GM18870 (cell line): ENCODE results near the gene IDH3B.
"Not testable (repeated sequence)": the region's sequence is repeated elsewhere in the genome, so short reads cannot be mapped to it uniquely, and the experiment has no call there.

Experiments
- ATAC-seq: cut with Tn5 transposase; IDR thresholded peaks from one replicate; pipeline ENCODE4 v1.9.1; 2021; ENCODE audit warnings: moderate library complexity; ENCODE audit not compliant: unreplicated experiment

Gene IDH3B

DNA sequence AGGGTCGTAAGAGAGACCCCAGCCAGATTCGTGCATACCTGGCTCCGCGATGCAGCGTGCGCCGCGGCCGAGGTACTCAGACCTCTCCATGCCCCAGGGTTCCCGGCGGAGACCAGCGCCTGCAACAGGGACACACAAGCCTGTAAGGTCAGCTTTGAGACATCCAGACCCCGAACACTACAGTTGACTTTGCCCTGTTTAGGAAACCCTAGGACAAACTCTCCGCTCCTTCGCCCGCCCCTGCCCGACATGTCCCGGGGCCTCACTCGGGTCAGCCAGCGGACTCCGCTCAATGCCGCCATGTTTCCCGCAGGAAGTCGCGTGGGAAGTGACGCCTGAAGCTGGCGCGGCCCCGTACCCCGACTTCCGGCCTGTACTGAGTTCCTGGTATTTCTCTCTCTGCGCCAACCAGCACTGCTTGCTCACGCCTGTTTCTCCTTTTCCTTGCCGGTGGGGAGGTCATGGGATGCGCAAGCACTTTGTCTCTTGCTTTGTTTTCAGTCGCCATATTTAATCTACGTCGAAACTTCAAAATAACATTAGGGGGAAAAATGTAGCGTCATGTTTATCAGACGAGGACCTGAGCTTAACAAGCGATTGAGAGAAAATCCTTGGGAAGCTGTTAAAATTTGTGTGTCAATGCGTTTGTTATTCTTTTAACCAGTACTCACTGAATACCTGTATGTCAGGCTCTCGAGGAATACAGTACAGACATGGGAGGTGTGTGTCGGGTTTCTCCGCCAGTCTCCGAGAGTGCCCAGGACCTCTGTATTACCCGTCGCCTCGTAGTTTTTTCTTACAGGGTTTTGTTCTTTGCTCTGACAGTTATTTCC lies at the start of gene IDH3B:
Gene IDH3B (minus strand): TSS at position 330 of the 833 bp plus-strand sequence. CDS start 28 bp downstream, at position 302.
- ATAC-seq, result peak; percentile 65

DNA sequence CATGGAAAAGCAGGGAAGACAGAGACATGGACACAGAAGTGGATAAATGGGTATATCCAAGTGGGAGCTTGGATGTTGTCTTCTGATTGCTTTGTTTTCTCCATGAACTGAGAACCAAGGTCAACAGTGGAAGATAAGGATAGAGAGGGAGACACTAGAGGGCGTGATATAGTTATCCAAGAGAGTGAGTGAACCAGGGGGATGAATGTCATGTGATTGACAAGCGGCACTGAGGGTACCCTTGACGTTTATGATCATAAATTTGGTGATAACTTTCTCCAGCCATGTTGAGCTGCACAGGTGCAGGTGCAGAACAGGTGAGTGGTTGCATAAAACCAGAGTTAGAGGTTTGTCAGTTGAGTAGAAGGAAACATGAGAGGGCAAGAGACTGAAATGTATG lies 49.3 kb upstream of the IDH3B start:
- no peak for ATAC-seq

DNA sequence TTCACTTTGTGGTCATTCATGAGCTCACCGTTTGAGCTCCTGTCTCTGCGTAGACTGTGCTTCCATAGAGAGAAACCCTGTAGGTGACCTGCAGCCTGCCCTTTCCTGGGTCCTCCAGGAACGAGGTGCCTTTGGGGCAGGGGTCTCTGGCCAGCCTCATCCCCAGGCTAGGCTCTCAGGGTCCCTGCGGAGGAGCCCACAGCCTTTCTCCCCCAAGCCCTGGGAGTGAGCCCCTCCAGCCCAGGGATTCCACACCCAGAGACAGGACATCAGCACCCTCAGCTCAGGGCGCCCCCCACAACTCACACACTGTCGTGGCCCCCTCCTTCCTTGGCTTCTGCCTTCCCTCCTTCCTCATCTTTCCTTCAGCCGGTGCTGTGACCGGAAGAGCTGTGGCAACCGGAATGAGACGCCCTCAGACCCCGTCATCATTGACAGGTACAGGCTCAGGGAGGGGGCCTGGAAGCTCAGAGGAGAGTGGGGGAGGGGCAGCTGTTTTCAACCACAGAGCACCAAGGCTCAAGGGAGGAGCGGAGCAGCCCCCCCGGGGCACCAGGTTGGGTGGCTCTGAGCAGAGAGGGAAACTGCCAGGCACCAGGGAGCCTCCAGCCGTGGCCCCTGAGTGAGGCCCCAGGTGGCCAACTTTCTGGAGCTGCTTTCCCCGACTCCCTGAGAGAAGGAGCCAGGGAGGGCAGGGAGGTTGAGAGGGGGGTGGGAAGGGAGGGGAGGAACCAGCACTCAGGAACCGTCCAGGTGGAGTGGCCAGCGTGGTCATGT lies 45.4 kb upstream of the IDH3B start:
- ATAC-seq, result no peak

DNA sequence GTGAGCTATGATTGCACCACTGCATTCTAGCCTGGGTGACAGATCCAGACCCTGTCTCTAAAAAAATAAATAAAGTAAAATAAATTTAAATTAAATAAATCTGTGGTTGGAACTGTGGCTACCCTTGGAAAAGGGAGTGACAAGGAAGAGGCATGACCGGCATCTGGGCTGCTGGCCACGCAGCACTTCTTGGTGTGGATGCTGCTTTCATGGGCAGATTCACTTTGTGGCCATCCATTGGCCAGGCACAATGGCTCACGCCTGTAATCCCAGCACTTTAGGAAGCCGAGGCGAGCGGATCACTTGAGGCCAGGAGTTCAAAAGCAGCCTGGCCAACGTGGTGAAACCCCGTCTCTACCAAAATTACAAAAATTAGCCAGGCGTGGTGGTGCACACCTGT lies 44.6 kb upstream of the IDH3B start:
- ATAC-seq, result no peak

DNA sequence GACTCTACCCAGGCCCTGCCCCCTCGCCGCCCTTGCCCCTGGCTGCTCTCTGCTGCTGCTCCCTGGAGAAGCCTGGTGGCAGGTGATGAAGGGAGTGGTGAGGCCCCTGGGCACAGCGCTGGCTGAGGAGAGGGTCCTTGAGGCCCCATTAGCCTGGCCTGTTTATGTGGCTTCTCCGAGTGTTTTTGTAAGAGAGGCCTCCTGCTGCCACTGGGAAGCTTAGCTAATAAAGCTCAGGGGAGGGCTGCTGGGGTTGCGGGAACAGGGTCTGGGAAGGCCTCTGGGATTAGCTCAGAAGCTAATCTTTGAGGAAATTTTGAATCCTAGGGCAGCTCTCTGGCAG lies 44.0 kb upstream of the IDH3B start:
- no peak for ATAC-seq

DNA sequence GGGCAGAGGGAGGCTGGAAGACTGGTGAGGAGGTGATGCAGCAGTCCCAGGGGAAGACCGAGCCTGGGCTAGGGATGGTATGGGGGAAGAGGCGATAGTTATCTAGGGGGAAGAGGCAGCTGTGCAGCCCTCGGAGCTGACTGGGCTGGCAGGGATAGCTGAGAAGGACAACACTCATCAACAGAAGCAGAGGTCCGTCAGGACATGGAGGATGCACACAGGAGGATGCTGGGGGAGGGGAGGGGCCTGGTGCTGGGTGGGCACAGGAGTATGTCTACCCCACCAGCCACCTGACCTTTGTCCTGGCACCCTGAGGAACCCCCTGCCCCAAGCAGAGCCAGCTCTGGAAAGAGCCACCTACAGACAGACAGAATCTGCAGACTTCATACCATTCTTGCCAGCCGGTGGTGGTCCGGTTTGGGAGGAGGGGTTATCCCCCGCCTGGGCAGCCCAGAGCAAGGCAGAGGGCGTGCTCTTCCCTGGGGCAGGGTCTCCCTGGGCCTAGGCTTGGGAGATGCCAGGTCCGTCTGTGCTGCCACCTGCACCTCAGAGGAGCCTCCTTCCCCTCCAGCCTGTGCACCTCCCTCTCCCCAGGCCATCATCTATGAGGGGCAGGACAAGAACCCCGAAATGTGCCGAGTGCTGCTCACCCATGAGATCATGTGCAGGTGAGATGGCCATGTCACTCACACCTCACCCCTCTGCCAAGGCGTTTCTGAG lies 43.5 kb upstream of the IDH3B start:
- no peak for ATAC-seq

DNA sequence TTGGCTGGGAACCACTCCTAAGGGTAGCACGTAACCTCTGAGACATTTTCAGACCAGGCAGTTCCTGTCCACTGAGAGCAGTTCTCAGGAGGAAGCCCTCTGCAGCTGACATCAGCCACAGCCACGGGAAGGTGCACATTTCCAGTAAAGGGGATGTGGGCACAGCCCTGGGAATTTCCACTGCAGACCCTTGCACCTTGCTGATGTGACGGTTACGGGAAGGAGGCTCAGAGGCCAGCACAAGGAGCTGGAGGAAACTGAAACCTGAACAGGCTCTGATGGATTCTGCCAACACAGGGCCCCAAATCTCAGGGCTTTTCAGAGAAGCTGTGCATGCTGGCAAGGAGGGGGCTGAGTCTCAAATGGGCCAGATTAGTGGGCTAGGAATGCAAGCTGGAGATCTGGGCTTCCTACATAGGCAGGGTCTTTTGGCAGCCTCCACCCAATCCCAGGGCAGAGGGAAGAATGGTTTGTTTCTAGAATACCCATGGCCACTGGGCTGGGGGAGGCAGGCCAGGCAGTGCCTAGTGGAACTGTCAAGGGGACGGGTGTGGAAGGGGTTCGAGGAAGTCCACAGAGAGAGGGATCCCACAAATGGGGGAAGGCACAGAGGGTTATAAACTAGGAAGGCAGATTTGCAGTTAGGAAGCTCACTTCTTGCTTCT lies 42.8 kb upstream of the IDH3B start:
- ATAC-seq, result no peak

DNA sequence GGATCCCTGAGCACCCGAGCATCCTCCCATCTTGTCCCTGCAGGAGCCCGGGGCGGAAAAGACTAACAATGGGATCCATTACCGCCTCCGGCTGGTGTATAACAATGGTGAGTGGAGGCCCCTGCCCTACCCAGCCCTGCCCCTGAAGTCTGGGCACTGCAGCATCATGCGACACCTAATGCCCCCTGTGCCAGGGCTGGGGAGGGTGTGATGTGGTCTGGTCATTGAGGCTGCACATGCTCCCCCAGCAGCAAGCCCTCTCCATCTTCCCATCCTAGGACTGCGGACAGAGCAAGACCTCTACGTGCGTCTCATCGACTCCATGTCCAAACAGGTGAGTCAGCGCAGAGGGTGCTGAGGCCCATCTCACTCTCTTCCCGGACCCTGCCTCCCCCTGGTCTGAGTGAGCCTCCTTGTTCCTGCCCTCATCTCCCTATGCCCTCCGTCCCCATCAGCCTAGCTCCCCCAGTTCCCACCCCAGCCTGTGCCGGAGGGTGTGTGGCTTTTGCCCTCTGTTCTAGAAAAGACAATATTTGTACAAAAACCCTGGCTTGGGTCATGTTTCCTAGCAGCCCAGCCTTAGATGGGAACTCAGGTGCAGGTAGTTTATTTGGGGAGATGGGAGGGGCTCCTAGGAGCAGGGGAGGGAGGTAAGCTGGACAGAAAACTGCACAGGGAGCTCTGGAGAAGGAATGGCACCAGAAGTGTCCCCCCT lies 42.1 kb upstream of the IDH3B start:
- no peak for ATAC-seq

DNA sequence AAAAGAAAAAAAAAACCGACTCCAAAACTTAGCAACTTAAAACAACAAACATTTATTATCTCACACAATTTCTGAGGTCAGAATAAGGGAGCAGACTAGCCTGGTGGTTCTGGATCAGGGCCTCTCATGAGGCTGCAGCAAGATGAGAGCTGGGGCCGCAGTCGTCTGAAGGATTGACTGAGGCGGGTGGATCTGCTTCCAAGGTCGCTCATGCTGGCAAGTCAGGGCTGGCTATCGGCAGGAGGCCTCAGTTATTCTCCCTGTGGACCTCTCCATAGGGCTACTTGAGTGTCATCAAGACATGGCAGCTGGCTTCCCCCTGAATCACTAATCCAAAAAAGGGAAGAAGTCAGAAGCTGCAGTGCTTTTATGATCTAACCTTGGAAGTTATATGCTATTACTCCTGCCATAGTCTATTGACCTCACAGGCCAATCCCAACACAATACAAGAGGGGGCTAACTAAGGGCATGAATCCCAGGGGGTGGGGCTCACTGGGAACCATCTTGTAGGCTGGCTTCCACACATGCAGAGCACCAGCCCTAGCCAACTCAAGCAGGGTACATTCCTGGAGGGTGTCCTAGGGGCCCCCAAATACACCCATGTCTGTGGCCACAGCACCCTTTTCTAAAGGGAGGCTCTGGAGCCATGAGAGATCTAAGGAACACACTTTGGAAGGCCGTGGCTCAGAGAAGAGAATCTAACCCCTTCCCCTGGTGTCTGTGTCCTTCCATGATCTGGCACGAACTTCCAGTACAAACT lies 39.9 kb upstream of the IDH3B start:
- ATAC-seq, result no peak

DNA sequence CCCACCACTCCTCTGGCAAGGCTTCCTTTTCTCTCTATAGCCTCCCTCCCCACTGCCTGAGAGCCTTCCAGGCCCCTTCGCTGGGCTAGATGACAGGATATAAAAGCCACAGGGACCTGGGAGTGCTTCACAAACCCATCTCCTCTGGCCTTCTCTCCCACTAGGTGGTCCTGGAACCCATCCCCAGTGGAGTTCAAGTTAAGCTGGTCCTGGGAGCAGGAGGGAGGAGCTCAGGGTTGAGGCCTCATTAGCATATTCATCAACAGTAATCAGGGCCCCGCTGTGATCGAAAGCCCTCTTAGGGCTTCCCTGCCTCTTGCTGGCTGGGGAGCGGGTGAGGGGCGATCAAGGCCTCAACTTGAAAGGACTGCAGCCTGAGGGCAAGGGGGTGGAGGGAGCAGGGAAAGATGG lies 37.7 kb upstream of the IDH3B start:
- no peak for ATAC-seq

DNA sequence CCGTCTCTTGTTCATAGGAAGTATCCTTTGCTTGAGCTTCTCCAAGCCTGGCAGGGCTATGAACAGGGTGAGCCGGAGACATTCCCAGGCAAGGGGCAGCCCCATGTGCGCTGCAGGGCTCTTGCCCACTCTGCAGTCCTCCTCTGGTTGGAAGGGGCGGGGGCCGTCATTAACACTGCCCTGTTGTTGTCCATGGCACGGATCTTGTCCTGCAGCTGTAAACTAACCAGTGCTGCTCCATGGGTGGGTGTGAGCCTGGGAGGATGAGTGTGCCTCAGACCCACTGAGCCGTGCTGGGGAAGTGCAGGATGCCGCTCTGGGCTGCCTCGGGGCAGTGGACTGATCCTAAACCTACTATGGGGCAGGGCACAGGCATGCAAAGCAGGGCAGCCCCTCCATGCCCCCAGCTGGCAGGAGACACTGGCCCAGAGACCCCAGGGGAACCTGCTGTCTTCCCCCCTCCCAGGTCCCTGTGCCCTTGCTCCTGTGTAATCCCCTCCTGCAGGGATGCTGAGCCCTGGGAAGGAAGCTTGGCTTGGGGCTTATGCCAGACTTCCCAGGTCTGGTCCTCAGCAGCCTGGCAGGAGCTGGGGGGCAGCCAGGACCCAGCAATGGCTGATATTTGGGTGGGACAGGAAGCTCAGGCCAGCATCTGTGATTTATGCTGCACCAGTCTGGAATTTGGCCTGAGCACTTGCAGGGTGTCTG lies 37.1 kb upstream of the IDH3B start:
- ATAC-seq, result no peak

DNA sequence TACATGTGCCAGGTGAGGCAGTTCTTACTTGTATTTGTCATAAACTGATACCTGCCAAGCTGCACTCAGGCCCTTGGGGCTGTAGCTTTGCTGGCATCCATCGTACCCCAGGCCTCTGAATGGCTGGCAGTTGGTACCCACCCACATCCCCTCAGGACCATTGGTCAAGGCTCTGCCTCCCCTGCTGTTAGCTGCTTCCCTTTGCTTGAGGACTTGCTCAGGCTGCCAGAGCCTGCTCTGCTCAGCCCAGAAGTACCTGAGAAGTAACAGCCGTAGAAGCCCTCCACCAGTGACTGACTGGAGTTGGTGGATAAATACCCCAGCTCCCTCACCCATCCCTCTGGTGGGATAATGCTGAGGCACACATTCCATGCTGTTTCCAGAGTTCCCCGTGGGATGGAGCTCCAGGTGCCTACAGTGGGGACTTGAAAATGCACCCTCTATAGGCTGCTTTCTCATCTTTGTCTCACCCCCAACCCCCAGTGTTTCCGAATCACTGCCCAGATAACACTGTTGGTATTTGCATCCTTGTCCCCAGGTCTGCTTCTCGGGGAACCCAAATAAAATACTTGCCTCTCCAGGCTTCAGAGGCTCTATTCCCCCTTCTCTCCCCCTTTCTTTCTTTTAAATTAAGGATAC lies 35.9 kb upstream of the IDH3B start:
- no peak for ATAC-seq

DNA sequence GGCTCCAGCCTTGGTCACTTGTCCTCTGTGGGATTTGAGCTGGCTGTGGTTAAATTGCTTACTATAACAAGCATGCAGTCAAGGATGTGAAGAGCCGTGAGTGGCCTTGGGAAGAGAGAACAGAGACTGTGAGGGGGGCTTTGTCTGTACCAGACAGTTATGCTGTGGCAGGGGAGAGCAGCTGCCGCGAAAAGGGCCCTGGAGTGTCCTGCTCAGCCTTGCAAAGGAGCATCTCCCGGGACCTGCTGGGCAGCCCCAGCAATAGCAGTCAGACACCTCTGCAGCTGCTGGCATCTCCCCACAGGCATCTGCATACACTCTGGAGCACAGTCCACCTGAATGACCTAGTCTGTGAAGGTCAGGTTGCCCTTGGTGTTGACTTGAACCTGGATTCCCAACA lies 34.9 kb upstream of the IDH3B start:
- no peak for ATAC-seq

DNA sequence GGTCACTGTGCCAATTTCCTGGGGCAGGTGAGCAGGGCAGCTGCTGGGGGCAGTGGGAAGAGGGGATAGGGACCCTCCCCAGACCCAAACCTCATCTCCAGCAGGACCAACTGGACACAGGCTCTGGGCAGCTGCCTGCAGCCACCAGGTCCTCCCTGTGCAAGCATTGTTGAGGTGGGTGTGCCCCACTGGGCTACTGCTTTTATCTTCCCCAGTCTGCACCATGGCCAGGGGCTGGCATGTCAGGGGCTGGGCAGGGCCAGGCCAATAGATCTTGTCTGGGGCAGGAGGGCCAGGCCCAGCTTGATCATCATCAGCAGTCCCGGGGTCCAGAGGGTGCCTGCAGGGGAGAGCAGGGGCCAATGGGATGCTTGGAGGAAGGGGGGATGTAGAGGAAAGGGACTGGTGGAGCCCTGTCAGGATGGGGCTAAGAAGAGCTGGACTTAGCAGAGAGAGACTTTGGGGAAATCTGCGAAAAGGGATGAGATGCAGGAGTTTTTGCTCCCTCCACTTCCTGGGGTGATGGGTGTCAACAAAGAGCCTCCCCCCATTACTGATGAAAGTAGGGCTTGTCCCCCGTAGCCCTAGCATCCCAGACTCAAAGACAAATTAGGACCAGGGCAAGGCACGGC lies 34.3 kb upstream of the IDH3B start:
- ATAC-seq, result no peak

DNA sequence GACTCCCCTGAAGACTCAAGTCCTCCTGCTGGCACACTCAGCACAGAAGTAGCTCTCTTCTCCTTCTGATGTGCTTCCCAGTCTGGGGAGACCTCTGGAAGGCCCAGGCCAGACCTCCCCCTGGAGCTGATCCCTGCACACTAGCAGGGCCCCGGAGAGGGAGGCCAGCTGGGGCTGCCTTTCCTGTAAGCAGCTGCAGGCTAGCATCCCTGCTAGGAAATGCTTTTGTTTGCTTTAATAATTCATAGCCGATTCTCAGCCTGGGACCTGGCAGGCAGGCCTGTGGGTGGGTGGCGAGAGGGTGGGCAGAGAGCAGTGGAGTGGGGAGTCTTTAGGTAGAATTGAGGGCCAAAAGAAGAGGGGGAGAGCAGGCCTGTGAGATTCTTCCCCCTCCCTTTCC lies 33.8 kb upstream of the IDH3B start:
- no peak for ATAC-seq

DNA sequence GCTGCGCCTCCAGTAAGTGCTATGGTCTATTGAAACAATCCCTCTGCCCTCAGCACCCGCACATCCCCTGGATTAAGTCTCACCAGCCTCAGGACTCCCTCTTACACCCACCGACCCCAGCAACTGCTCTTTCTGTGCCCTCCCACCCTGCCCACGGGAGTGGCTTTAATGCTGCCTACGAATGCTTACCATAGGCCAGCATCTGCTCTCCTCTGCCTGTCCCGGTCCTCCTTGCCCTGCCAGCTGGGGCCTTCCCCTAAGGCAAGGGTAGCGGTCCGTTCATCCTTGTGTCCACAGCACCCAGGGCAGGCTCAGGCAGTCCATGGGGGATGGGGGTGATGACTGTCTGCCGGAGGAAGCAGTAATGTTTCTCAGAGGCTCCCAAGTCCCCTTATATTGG lies 32.6 kb upstream of the IDH3B start:
- no peak for ATAC-seq

DNA sequence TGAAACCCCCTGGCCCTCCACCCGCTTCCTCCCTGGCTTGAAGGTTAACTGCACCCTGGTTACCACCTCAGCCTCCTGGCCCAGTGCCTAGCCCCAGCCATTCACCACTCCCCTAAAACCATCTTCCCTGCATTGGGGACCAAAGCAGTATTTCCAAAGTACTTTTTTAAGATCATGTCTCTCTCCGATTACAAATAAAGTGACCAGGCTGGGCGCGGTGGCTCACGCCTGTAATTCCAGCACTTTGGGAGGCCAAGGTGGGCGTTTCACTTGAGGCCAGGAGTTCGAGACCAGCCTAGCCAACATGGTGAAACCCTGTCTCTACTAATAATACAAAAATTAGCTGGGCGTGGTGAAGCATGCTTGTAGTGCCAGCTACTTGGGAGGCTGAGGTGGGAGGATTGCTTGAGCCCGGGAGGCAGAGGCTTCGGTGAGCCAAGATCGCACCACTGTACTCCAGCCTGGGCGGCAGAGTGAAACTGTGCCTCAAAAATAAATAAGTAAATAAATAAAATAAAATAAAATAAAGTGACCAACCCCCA lies 32.0 kb upstream of the IDH3B start:
- ATAC-seq, result not testable (repeated sequence)
